Peyer's patch (tissue), 4 donors: ENCODE results near the gene C1orf167.

Experiments
- POLR2A ChIP-seq, 2 donors: fragments of 450-650 bp; IDR thresholded peaks; one replicate each; pipeline ENCODE4 v1.5.1; 2017; ENCODE audit warnings: antibody characterized with exemption in 2 of 2, mild to moderate bottlenecking in 2 of 2, moderate library complexity in 2 of 2
- TF ChIP-seq, protein P1 (sequence below), 6 experiments: fragments of 450-650 bp in 4 of 6; fragments of 200-600 bp in 2 of 6; sonication (generic) in 1 of 6; IDR thresholded peaks; one replicate each; pipeline ENCODE4 v1.5.1; 2017 to 2019; ENCODE audit warnings: antibody characterized with exemption in 6 of 6, mild to moderate bottlenecking in 3 of 6, moderate library complexity in 1 of 6

DNA sequence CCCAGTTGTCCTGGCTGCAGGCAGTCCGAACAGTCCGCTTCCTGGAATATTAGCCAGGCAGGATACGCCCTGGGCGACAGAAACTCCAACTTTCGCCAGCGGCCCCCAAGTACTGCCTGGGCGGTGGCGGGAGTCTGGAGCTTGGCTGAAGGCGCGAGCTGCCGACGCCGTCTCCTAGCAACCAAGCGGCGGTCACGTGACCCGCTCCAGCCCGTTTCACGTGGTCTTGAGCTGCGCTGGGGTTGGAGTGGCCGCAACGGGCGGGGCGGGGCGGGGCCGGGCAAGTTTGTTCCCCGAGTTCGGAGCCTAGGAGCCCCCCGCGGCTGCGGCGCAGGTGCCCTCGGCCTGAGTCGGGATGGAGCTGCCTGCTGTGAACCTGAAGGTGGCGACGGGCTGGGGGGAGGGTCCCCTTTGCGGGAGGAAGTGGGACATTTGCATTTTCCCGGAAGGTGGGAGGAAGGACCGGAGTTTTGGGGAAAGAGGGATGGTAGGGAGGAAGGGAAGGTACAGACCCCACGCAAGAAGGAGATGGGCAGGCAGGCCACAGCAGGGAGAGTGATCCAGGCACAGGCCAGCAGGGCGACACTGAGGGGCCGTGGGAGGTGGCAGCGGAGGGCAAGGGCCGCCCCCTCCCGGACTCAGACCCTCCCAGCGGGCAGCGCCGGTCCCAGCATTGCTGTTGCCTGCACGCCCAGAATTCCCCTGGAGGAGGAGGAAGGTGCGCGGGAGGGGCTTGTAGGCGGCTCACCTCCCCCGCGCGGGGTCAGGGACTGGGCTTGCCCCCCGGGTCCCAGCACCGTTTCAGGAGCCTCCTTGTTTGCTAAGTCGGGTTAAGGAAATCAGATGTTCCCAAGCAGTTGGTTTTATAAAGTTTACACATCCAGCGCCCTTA is 25.9 kb upstream of the C1orf167 start, which contains the start of gene AGTRAP:
- TF ChIP-seq, protein P1, sequence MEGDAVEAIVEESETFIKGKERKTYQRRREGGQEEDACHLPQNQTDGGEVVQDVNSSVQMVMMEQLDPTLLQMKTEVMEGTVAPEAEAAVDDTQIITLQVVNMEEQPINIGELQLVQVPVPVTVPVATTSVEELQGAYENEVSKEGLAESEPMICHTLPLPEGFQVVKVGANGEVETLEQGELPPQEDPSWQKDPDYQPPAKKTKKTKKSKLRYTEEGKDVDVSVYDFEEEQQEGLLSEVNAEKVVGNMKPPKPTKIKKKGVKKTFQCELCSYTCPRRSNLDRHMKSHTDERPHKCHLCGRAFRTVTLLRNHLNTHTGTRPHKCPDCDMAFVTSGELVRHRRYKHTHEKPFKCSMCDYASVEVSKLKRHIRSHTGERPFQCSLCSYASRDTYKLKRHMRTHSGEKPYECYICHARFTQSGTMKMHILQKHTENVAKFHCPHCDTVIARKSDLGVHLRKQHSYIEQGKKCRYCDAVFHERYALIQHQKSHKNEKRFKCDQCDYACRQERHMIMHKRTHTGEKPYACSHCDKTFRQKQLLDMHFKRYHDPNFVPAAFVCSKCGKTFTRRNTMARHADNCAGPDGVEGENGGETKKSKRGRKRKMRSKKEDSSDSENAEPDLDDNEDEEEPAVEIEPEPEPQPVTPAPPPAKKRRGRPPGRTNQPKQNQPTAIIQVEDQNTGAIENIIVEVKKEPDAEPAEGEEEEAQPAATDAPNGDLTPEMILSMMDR (IDR thresholded peaks at IDR 0.05): peak in 2 of 6 experiments; percentile 7 to 9
- TF ChIP-seq POLR2A (IDR thresholded peaks at IDR 0.05): no peak
